ENCODE measurements around the gene TMC4. TPM values are rescaled to one million over a fixed set of nuclear protein-coding genes. Genes with fewer than 3 reads are reported as not detected.

Gene TMC4
- total RNA-seq, 1 experiment from 2014 or later = 38.9 TPM

- Histone ChIP-seq H3K4me1 (peaks cover 9% of the 10 kb centered on the region), H3K9me3 (no peaks in the 10 kb centered on the region), H3K27me3 (replicated peaks; ENCODE audit: control insufficient read depth, insufficient read depth, low read length) (no peaks in the 10 kb centered on the region), H3K36me3 (ENCODE audit: control insufficient read depth, insufficient read depth, low read length) (0 out of 2 replicates have a peak, but pooled peaks cover 1% of the 10 kb centered on the region), H3K4me3 (ENCODE audit: low read depth, low read length) (peak overlapping the region; percentile 96)
- peak; percentile 100 for DNase-seq
- Mint-ChIP-seq H3K9me3 (ENCODE audit: unreplicated experiment) (no peaks in the 10 kb centered on the region), H3K4me3 (ENCODE audit: unreplicated experiment) (peak overlapping the region; percentile 88), H3K27me3 (ENCODE audit: insufficient read depth, unreplicated experiment) (no peaks in the 10 kb centered on the region), H3K36me3 (ENCODE audit: insufficient read depth, unreplicated experiment) (peaks cover 46% of the 10 kb centered on the region), H3K4me1 (ENCODE audit: low read depth, unreplicated experiment) (peaks cover 14% of the 10 kb centered on the region), H3K27ac (ENCODE audit: unreplicated experiment) (peak overlapping the region; percentile 82)
- ChIA-PET POLR2A (interaction anchor here (0.5 to 2.2 kb wide), 23 partner anchors 9 to 1413 kb away, joined by 3 to 58 read pairs (median 4); partner anchors contain the start of genes LENG1, LENG9, MBOAT7 and MYADM), CTCF (interaction anchor here (0.6 to 1.8 kb wide), 14 partner anchors 14 to 344 kb away, joined by 3 to 16 read pairs (median 5); partner anchors contain the start of genes LENG1, MBOAT7, PRKCG and PRPF31)
- intact Hi-C loops (cut with micrococcal nuclease; ENCODE audit: unreplicated experiment) = loop anchor here (1.0 to 5.0 kb wide), 6 partner anchors 22 to 270 kb away; partner anchors contain the start of genes LENG1, MYADM, NDUFA3 and PRPF31
- no TSS peak for BruUV-seq (replicated peaks)
- TF ChIP-seq CTCF (IDR thresholded peaks at IDR 0.05; ENCODE audit: insufficient read depth in 1 of 2, low read depth in 1 of 2, low read length in 1 of 2, severe bottlenecking in 1 of 2, unreplicated experiment in 1 of 2) = no peak
Observed at GRCh38 chr19:54136864-54137698, 35.9 kb downstream of the TMC4 start.

DNA sequence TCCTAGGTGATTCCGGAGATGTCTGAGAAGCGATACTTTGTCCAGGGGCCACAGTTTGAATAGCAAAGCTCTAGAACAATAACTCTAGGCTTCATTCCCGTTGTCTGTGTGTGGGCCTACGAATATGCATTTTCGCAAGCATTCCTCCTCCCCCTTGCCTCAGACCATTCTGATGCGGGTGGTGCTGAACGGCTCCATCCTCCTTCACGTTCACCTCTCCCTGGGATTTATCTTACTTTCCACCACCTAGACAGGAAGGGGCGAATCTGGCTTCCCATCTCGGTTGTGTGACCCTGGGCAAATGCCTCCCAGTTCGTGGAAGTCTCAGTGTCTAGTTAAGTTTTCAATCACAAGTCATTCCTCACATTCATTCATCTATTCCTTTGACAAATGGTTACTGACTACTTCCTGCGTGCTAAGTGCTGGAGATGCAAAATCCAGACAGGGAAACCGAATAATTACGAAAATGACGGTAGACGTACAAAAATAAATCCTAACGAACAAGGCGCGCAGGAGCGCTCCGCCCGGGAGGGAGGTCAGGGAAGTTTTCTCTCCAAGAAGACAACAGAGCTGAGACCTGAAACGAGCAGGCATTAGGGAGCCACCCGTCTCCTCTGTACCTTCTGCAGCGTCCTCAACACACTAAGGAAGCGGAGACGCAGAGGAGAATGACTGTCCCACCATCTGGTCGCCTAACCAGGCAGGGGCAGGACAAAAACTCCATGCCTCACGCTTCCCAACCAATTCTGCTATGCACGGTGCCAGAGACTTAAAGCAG is 36.7 kb downstream of the TMC4 start:
- Histone ChIP-seq H3K4me3 (ENCODE audit: low read depth, low read length) (peak overlapping the region; percentile 44), H3K27me3 (replicated peaks; ENCODE audit: control insufficient read depth, insufficient read depth, low read length) (no peaks in the 10 kb centered on the region), H3K9me3 (no peaks in the 10 kb centered on the region), H3K36me3 (ENCODE audit: control insufficient read depth, insufficient read depth, low read length) (peaks cover 1% of the 10 kb centered on the region; the same call in 1 of the 2 replicates), H3K4me1 (peaks cover 9% of the 10 kb centered on the region)
- ChIA-PET POLR2A (interaction anchor here (0.5 to 2.2 kb wide), 13 partner anchors 12 to 269 kb away, joined by 3 to 58 read pairs (median 7); partner anchors contain the start of genes LENG1, MBOAT7, MYADM and PRPF31), CTCF (interaction anchor here (0.8 to 1.8 kb wide), 11 partner anchors 15 to 343 kb away, joined by 3 to 16 read pairs (median 6); partner anchors contain the start of genes LENG1, MBOAT7, PRKCG and PRPF31)
- TF ChIP-seq CTCF (IDR thresholded peaks at IDR 0.05; ENCODE audit: insufficient read depth in 1 of 2, low read depth in 1 of 2, low read length in 1 of 2, severe bottlenecking in 1 of 2, unreplicated experiment in 1 of 2) = no peak
- DNase-seq = peak in 1 of 2 experiments; percentile 56
- TSS peak; percentile 95 for BruUV-seq (replicated peaks)
- Mint-ChIP-seq H3K27me3 (ENCODE audit: insufficient read depth, unreplicated experiment) (no peaks in the 10 kb centered on the region), H3K4me3 (ENCODE audit: unreplicated experiment) (peak overlapping the region; percentile 88), H3K36me3 (ENCODE audit: insufficient read depth, unreplicated experiment) (peaks cover 49% of the 10 kb centered on the region), H3K4me1 (ENCODE audit: low read depth, unreplicated experiment) (peaks cover 14% of the 10 kb centered on the region), H3K27ac (ENCODE audit: unreplicated experiment) (peak overlapping the region; percentile 82), H3K9me3 (ENCODE audit: unreplicated experiment) (no peaks in the 10 kb centered on the region)
- intact Hi-C loops (cut with micrococcal nuclease; ENCODE audit: unreplicated experiment) = loop anchor here (5.0 kb wide), 1 partner anchor 269 kb away; the partner anchor contains the start of gene MYADM
